Effector memory CD8-positive, alpha-beta T cell (primary cell): Measurements from ENCODE around the gene RGS5.

Source experiments
- ATAC-seq: fragments of 150-1000 bp; cut with Tn5 transposase; replicated peaks from 2 replicates; pipeline ENCODE4 v1.10.0; 2021; ENCODE audit warnings: mild to moderate bottlenecking, moderate library complexity
- DNase-seq, 3 experiments: peaks; one replicate each; pipeline ENCODE4 v3.0.0; 2021
- H3K27ac Mint-ChIP-seq, 2 donors: one replicate each; pipeline ENCODE4 v1.8.0; 2022; ENCODE audit warnings: mild to moderate bottlenecking in 2 of 2, mixed read lengths in 2 of 2, moderate library complexity in 2 of 2
- H3K27me3 Mint-ChIP-seq, 2 donors: one replicate each; pipeline ENCODE4 v1.8.0; 2022; ENCODE audit warnings: mixed read lengths in 2 of 2
- H3K36me3 Mint-ChIP-seq: one replicate; pipeline ENCODE4 v1.8.0; 2022; ENCODE audit warnings: mild to moderate bottlenecking, moderate library complexity, mixed read lengths; ENCODE audit not compliant: insufficient read depth
- H3K4me1 Mint-ChIP-seq, 2 donors: one replicate each; pipeline ENCODE4 v1.8.0; 2022; ENCODE audit warnings: low read depth in 2 of 2, mixed read lengths in 2 of 2
- H3K4me3 Mint-ChIP-seq, 2 donors: one replicate each; pipeline ENCODE4 v1.8.0; 2022; ENCODE audit warnings: mild to moderate bottlenecking in 2 of 2, mixed read lengths in 2 of 2, moderate library complexity in 2 of 2
- H3K9me3 Mint-ChIP-seq, 2 donors: one replicate each; pipeline ENCODE4 v1.8.0; 2022; ENCODE audit warnings: mixed read lengths in 2 of 2

The RGS5 gene

GRCh38 chr1:163203561-163203960, 845 bp upstream of the RGS5 start:
- H3K4me1 Mint-ChIP-seq = no peaks in the 10 kb centered on the region
- H3K9me3 Mint-ChIP-seq = no peaks in the 10 kb centered on the region
- H3K36me3 Mint-ChIP-seq = no peaks in the 10 kb centered on the region
- ATAC-seq = no peak
- no peaks in the 10 kb centered on the region for H3K27me3 Mint-ChIP-seq
- no peak overlapping the region for H3K27ac Mint-ChIP-seq
- H3K4me3 Mint-ChIP-seq = no peak overlapping the region
- no peak for DNase-seq

GRCh38 chr1:163201906-163202305, 810 bp downstream of the RGS5 start:
- Mint-ChIP-seq H3K4me3 (no peak overlapping the region), H3K36me3 (no peaks in the 10 kb centered on the region), H3K4me1 (no peaks in the 10 kb centered on the region), H3K27me3 (peaks cover 0 to 7% of the 10 kb centered on the region in 2 donors), H3K9me3 (no peaks in the 10 kb centered on the region), H3K27ac (no peak overlapping the region)
- no peak for DNase-seq
- no peak for ATAC-seq

GRCh38 chr1:163197022-163197421, 5.7 kb downstream of the RGS5 start:
- Mint-ChIP-seq H3K36me3 (no peaks in the 10 kb centered on the region), H3K4me3 (no peak overlapping the region), H3K9me3 (no peaks in the 10 kb centered on the region), H3K4me1 (no peaks in the 10 kb centered on the region), H3K27me3 (peaks cover 0 to 25% of the 10 kb centered on the region in 2 donors), H3K27ac (no peak overlapping the region)
- DNase-seq (no peak), ATAC-seq (no peak)

- H3K27ac Mint-ChIP-seq = no peak overlapping the region
- H3K4me3 Mint-ChIP-seq = no peak overlapping the region
- no peaks in the 10 kb centered on the region for H3K4me1 Mint-ChIP-seq
- ATAC-seq = no peak
- no peaks in the 10 kb centered on the region for H3K9me3 Mint-ChIP-seq
- no peak for DNase-seq
- peaks cover 0 to 26% of the 10 kb centered on the region in 2 donors for H3K27me3 Mint-ChIP-seq
- H3K36me3 Mint-ChIP-seq = no peaks in the 10 kb centered on the region
Measured at GRCh38 chr1:163196449-163196787, 6.3 kb downstream of the RGS5 start.

GRCh38 chr1:163195728-163196448, 6.8 kb downstream of the RGS5 start:
- no peak for ATAC-seq
- Mint-ChIP-seq H3K27ac (no peak overlapping the region), H3K27me3 (peaks cover 0 to 26% of the 10 kb centered on the region in 2 donors)

GRCh38 chr1:163191301-163191700, 11.4 kb downstream of the RGS5 start:
- Mint-ChIP-seq H3K27me3 (peaks cover 8 to 25% of the 10 kb centered on the region in 2 donors), H3K4me3 (no peak overlapping the region), H3K36me3 (no peaks in the 10 kb centered on the region), H3K9me3 (no peaks in the 10 kb centered on the region), H3K4me1 (no peaks in the 10 kb centered on the region), H3K27ac (no peak overlapping the region)
- no peak for ATAC-seq
- no peak for DNase-seq

More at GRCh38 chr1:163195728-163196448, 6.8 kb downstream of the RGS5 start:
- Mint-ChIP-seq H3K4me3 (no peak overlapping the region), H3K9me3 (no peaks in the 10 kb centered on the region), H3K4me1 (no peaks in the 10 kb centered on the region), H3K36me3 (no peaks in the 10 kb centered on the region)
- no peak for DNase-seq

GRCh38 chr1:163188947-163189346, 13.8 kb downstream of the RGS5 start:
- Mint-ChIP-seq H3K4me3 (no peak overlapping the region), H3K4me1 (no peaks in the 10 kb centered on the region), H3K27me3 (peaks cover 15 to 32% of the 10 kb centered on the region in 2 donors), H3K9me3 (no peaks in the 10 kb centered on the region), H3K27ac (no peak overlapping the region), H3K36me3 (no peaks in the 10 kb centered on the region)
- DNase-seq (no peak), ATAC-seq (no peak)

- Mint-ChIP-seq H3K9me3 (no peaks in the 10 kb centered on the region), H3K36me3 (no peaks in the 10 kb centered on the region), H3K4me1 (no peaks in the 10 kb centered on the region), H3K27me3 (peaks cover 18 to 30% of the 10 kb centered on the region in 2 donors), H3K27ac (no peak overlapping the region), H3K4me3 (no peak overlapping the region)
- DNase-seq = no peak
- no peak for ATAC-seq
Measured at GRCh38 chr1:163187849-163188248, 14.9 kb downstream of the RGS5 start.

- ATAC-seq (no peak), DNase-seq (no peak)
- no peaks in the 10 kb centered on the region for H3K9me3 Mint-ChIP-seq
- no peak overlapping the region for H3K4me3 Mint-ChIP-seq
- no peaks in the 10 kb centered on the region for H3K4me1 Mint-ChIP-seq
- H3K27ac Mint-ChIP-seq = no peak overlapping the region
- H3K27me3 Mint-ChIP-seq = peaks cover 18 to 22% of the 10 kb centered on the region in 2 donors
- no peaks in the 10 kb centered on the region for H3K36me3 Mint-ChIP-seq
Measured at GRCh38 chr1:163186862-163187261, 15.9 kb downstream of the RGS5 start.

- Mint-ChIP-seq H3K27me3 (peaks cover 10 to 15% of the 10 kb centered on the region in 2 donors), H3K4me1 (no peaks in the 10 kb centered on the region), H3K9me3 (no peaks in the 10 kb centered on the region), H3K36me3 (no peaks in the 10 kb centered on the region), H3K27ac (no peak overlapping the region), H3K4me3 (no peak overlapping the region)
- ATAC-seq = no peak
- no peak for DNase-seq
Measured at GRCh38 chr1:163182330-163182949, 20.3 kb downstream of the RGS5 start.

- H3K27me3 Mint-ChIP-seq = peaks cover 16 to 17% of the 10 kb centered on the region in 2 donors
- H3K36me3 Mint-ChIP-seq = no peaks in the 10 kb centered on the region
- no peaks in the 10 kb centered on the region for H3K9me3 Mint-ChIP-seq
- DNase-seq (no peak), ATAC-seq (no peak)
- no peak overlapping the region for H3K4me3 Mint-ChIP-seq
- no peak overlapping the region for H3K27ac Mint-ChIP-seq
- no peaks in the 10 kb centered on the region for H3K4me1 Mint-ChIP-seq
Measured at GRCh38 chr1:163178628-163179027, 24.1 kb downstream of the RGS5 start.

GRCh38 chr1:163176797-163177196, 25.9 kb downstream of the RGS5 start:
- H3K36me3 Mint-ChIP-seq = no peaks in the 10 kb centered on the region
- no peaks in the 10 kb centered on the region for H3K4me1 Mint-ChIP-seq
- no peak for ATAC-seq
- no peak overlapping the region for H3K4me3 Mint-ChIP-seq
- H3K27me3 Mint-ChIP-seq = peaks cover 21 to 22% of the 10 kb centered on the region in 2 donors
- DNase-seq = no peak
- no peak overlapping the region for H3K27ac Mint-ChIP-seq
- H3K9me3 Mint-ChIP-seq = no peaks in the 10 kb centered on the region

GRCh38 chr1:163174524-163175437, 27.9 kb downstream of the RGS5 start:
- DNase-seq (peak in 1 of 3 experiments; percentile 5), ATAC-seq (no peak)
- Mint-ChIP-seq H3K27ac (no peak overlapping the region), H3K9me3 (no peaks in the 10 kb centered on the region), H3K27me3 (peaks cover 22 to 27% of the 10 kb centered on the region in 2 donors), H3K4me1 (no peaks in the 10 kb centered on the region), H3K4me3 (no peak overlapping the region), H3K36me3 (no peaks in the 10 kb centered on the region)
